Measurements from ENCODE around the gene AP4E1. TPM values are rescaled to one million over a fixed set of nuclear protein-coding genes. Genes with fewer than 3 reads are reported as not detected.

Gene AP4E1
- polyA plus RNA-seq, 1 experiment = 1.8 TPM

DNA sequence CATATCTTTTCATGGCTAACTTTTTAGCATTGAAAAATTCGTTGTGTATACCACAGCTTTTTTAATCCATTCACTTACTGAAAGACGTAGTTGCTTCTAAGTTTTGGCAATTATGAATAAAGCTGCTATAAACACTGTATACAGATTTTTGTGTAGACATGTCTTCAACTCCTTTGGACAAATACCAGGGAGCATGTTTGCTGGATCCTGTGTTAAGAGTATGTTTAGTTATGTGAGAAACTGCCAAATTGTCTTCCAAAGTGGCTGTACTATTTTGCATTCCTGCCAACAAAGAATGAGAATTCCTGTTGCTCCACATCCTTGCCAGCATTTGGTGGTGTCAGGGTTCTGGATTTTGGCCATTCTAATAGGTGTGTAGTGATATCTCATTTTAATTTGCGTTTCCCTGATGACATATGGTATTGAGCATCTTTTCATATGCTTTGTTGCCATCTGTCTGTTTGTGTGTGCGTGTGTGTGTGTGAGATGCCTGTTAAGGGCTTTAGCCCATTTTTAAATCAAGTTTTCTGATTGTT, 98.7 kb downstream of the AP4E1 start:
- POLR2A ChIA-PET = no interaction called here
- Histone ChIP-seq H3K4me3 (ENCODE audit: low read depth, low read length) (no peak overlapping the region), H3K27me3 (ENCODE audit: control insufficient read depth, insufficient read depth, low read length) (no peaks in the 10 kb centered on the region), H3K36me3 (ENCODE audit: control insufficient read depth, insufficient read depth, low read length) (no peaks in the 10 kb centered on the region)
- CTCF ChIA-PET = no interaction called here
- TF ChIP-seq, protein P1, sequence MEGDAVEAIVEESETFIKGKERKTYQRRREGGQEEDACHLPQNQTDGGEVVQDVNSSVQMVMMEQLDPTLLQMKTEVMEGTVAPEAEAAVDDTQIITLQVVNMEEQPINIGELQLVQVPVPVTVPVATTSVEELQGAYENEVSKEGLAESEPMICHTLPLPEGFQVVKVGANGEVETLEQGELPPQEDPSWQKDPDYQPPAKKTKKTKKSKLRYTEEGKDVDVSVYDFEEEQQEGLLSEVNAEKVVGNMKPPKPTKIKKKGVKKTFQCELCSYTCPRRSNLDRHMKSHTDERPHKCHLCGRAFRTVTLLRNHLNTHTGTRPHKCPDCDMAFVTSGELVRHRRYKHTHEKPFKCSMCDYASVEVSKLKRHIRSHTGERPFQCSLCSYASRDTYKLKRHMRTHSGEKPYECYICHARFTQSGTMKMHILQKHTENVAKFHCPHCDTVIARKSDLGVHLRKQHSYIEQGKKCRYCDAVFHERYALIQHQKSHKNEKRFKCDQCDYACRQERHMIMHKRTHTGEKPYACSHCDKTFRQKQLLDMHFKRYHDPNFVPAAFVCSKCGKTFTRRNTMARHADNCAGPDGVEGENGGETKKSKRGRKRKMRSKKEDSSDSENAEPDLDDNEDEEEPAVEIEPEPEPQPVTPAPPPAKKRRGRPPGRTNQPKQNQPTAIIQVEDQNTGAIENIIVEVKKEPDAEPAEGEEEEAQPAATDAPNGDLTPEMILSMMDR (IDR thresholded peaks at IDR 0.05; ENCODE audit: insufficient read depth, low read depth, low read length) = no peak
- DNase-seq (ENCODE audit: low read depth) = no peak

DNA sequence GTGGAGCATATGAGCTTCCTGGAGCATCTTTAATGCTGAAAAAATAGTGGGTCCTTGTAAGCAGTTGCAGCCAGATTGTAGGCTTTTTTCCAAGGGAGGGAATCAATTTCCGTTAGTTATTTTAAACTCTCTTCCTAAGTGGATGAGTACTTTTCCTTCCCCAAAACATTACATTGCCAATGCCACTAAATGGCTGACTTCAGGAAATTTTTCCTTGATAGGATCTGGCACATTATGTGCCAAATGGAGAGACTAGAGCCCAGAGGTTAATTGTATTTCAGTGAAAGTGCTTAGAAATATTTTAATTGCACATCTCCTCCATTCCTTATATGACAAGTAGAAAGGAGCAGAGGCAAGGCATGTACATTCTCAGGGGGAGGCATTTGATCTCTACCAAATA, 102.7 kb downstream of the AP4E1 start:
- no peak for DNase-seq (ENCODE audit: low read depth)
- CTCF ChIA-PET = no interaction called here
- H3K27me3 ChIP-seq (ENCODE audit: control insufficient read depth, insufficient read depth, low read length) = no peaks in the 10 kb centered on the region
- TF ChIP-seq, protein P1 (IDR thresholded peaks at IDR 0.05; ENCODE audit: insufficient read depth, low read depth, low read length) = no peak
- POLR2A ChIA-PET = no interaction called here
- no peak overlapping the region for H3K4me3 ChIP-seq (ENCODE audit: low read depth, low read length)
- no peaks in the 10 kb centered on the region for H3K36me3 ChIP-seq (ENCODE audit: control insufficient read depth, insufficient read depth, low read length)

DNA sequence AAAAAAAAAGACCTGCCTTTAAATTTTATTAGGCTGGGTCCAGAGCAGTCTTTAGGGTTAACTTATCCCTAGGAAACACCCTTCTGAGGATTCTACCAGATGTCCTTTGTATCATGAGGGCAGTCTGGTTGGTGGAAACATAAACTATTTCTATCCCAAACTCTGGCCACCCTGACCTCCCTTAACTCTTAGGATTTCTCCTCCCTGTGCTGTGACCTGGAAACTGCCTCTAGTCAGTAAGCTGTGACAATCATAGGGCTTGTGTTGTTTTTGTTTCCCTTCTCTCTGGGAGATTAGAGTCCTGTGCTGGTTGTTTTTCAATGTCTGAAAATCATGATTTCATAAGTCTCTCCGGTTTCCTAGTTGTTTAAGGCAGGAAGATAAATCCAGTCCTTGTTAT, 108.1 kb downstream of the AP4E1 start:
- POLR2A ChIA-PET = no interaction called here
- no peak overlapping the region for H3K4me3 ChIP-seq (ENCODE audit: low read depth, low read length)

DNA sequence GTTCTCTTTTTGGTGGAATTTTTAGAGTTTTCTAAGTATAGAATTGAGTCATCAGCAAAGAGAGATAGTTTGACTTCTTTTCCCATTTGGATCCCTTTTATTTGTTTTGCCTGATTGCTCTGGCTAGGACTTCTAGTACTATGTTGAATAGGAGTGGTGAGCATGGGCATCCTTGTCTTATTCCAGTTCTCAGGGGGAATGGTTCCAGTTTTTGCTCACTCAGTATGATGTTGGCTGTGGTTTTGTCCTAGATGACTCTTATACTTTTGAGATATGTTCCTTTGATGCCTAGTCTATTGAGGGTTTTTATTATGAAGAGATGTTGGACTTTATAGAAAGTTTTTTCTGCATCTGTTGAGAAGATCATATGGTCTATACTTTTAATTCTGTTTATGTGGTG, 113.7 kb downstream of the AP4E1 start:
- Histone ChIP-seq H3K36me3 (ENCODE audit: control insufficient read depth, insufficient read depth, low read length) (0 out of 2 replicates have a peak, but pooled peaks cover 2% of the 10 kb centered on the region), H3K4me3 (ENCODE audit: low read depth, low read length) (no peak overlapping the region), H3K27me3 (ENCODE audit: control insufficient read depth, insufficient read depth, low read length) (no peaks in the 10 kb centered on the region)
- ChIA-PET CTCF (interaction anchor here (0.6 kb wide), 1 partner anchor 131 kb away, joined by 3 read pairs; no protein-coding TSS in a partner anchor), POLR2A (no interaction called here)
- no peak for DNase-seq (ENCODE audit: low read depth)
- TF ChIP-seq, protein P1 (IDR thresholded peaks at IDR 0.05; ENCODE audit: insufficient read depth, low read depth, low read length) = no peak

More for the DNA sequence above, 108.1 kb downstream of the AP4E1 start:
- H3K27me3 ChIP-seq (ENCODE audit: control insufficient read depth, insufficient read depth, low read length) = no peaks in the 10 kb centered on the region
- no peaks in the 10 kb centered on the region for H3K36me3 ChIP-seq (ENCODE audit: control insufficient read depth, insufficient read depth, low read length)
- no peak for DNase-seq (ENCODE audit: low read depth)
- TF ChIP-seq, protein P1 (IDR thresholded peaks at IDR 0.05; ENCODE audit: insufficient read depth, low read depth, low read length) = no peak
- CTCF ChIA-PET = interaction anchor here (0.6 kb wide), 1 partner anchor 41 kb away, joined by 3 read pairs; no protein-coding TSS in a partner anchor

DNA sequence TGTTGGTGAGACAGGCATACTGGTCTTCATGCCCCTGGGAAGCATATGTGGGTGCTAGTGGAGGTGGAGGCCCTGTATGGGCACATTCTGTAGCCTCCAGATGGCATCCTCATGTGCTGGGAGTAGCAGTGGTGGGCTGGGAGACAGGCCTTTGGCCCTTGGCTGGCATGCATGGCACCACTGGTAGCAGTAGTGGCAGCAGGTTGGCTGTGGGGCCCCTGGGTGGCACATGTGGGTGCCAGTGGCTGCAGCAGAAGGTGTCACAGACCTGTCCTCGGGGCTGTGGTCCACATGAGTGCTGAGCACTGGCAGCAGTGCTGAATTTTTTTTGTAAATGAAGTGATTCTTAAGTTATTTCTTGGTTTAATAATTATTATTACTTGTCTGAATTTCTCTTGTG, 115.0 kb downstream of the AP4E1 start:
- Histone ChIP-seq H3K4me3 (ENCODE audit: low read depth, low read length) (no peak overlapping the region), H3K27me3 (ENCODE audit: control insufficient read depth, insufficient read depth, low read length) (no peaks in the 10 kb centered on the region), H3K36me3 (ENCODE audit: control insufficient read depth, insufficient read depth, low read length) (0 out of 2 replicates have a peak, but pooled peaks cover 2% of the 10 kb centered on the region)
- TF ChIP-seq, protein P1 (IDR thresholded peaks at IDR 0.05; ENCODE audit: insufficient read depth, low read depth, low read length) = no peak
- CTCF ChIA-PET = no interaction called here
- POLR2A ChIA-PET = no interaction called here
- DNase-seq (ENCODE audit: low read depth) = no peak

Measured in BJ (cell line).